HEK293 (cell line): ENCODE results near the gene EGR2.

Source experiments
- CTCF ChIA-PET: fragments of 350-600 bp; formaldehyde crosslinking; extraction: SDS; loops from one replicate; lab custom pipeline; 2021; ENCODE audit warnings: antibody characterized with exemption; lab: Yijun Ruan, JAX
- POLR2A ChIA-PET: fragments of 300-600 bp; formaldehyde crosslinking; extraction: SDS; loops from one replicate; lab custom pipeline; 2020; ENCODE audit warnings: antibody characterized with exemption, inconsistent platforms; lab: Yijun Ruan, JAX
- H3K27ac ChIP-seq: fragments of 200-500 bp; sonication (Bioruptor generic); 2 replicates; pipeline ENCODE4 v1.5.1; 2014; ENCODE audit warnings: low read depth, low read length, control low read depth, inconsistent platforms; ENCODE audit errors: extremely low read depth
- H3K36me3 ChIP-seq, 2 experiments: fragments of 200-500 bp in 1 of 2; sonication (Bioruptor generic) in 1 of 2; 1 replicate in 1 of 2; 2 replicates in 1 of 2; pipeline ENCODE4 v1.5.1; 2014 to 2017; ENCODE audit warnings: inconsistent platforms in 2 of 2, low read length in 2 of 2; ENCODE audit not compliant: control insufficient read depth in 2 of 2, insufficient read depth in 1 of 2
- H3K4me1 ChIP-seq: fragments of 200-500 bp; sonication (Bioruptor generic); 2 replicates; pipeline ENCODE4 v1.5.1; 2014; ENCODE audit warnings: mild to moderate bottlenecking, low read length, inconsistent platforms; ENCODE audit not compliant: control insufficient read depth, insufficient read depth
- H3K4me3 ChIP-seq: 2 replicates; pipeline ENCODE4 v1.5.1; 2011; ENCODE audit warnings: low read depth, mild to moderate bottlenecking, control low read depth, low read length, moderate library complexity
- H3K9me3 ChIP-seq: fragments of 200-500 bp; sonication (Bioruptor generic); 2 replicates; pipeline ENCODE4 v1.5.1; 2014; ENCODE audit warnings: low read depth, low read length, inconsistent platforms; ENCODE audit not compliant: control insufficient read depth, insufficient read depth
- GLIS2 ChIP-seq: fragments of 450-650 bp; formaldehyde crosslinking; IDR thresholded peaks from 2 replicates; pipeline ENCODE4 v1.5.1; 2016; ENCODE audit warnings: missing biosample characterization, missing genetic modification characterization
- KLF9 ChIP-seq: fragments of 450-650 bp; formaldehyde crosslinking; IDR thresholded peaks from 2 replicates; pipeline ENCODE4 v1.5.1; 2016; ENCODE audit warnings: missing biosample characterization, missing genetic modification characterization, low read depth
- RBAK ChIP-seq: fragments of 450-650 bp; formaldehyde crosslinking; IDR thresholded peaks from 2 replicates; pipeline ENCODE4 v1.5.1; 2016; ENCODE audit warnings: missing biosample characterization, missing genetic modification characterization
- YY1 ChIP-seq: fragments of 450-650 bp; formaldehyde crosslinking; IDR thresholded peaks from 2 replicates; pipeline ENCODE4 v1.5.1; 2018; ENCODE audit warnings: missing biosample characterization, missing genetic modification characterization
- ZBTB49 ChIP-seq: fragments of 450-650 bp; formaldehyde crosslinking; IDR thresholded peaks from 2 replicates; pipeline ENCODE4 v1.5.1; 2016; ENCODE audit warnings: missing biosample characterization, missing genetic modification characterization, low read depth
- ZBTB8A ChIP-seq: fragments of 450-650 bp; formaldehyde crosslinking; IDR thresholded peaks from 2 replicates; pipeline ENCODE4 v1.5.1; 2016; ENCODE audit warnings: missing biosample characterization, missing genetic modification characterization
- ZEB2 ChIP-seq: fragments of 450-650 bp; formaldehyde crosslinking; IDR thresholded peaks from 2 replicates; pipeline ENCODE4 v1.5.1; 2016; ENCODE audit warnings: missing biosample characterization, missing genetic modification characterization
- ZNF133 ChIP-seq: fragments of 450-650 bp; formaldehyde crosslinking; IDR thresholded peaks from 2 replicates; pipeline ENCODE4 v1.5.1; 2016; ENCODE audit warnings: missing biosample characterization, missing genetic modification characterization
- ZNF169 ChIP-seq: fragments of 450-650 bp; formaldehyde crosslinking; IDR thresholded peaks from 2 replicates; pipeline ENCODE4 v1.5.1; 2016; ENCODE audit warnings: missing biosample characterization, missing genetic modification characterization
- ZNF211 ChIP-seq: fragments of 450-650 bp; formaldehyde crosslinking; IDR thresholded peaks from 2 replicates; pipeline ENCODE4 v1.5.1; 2016; ENCODE audit warnings: low read depth, missing biosample characterization, missing genetic modification characterization
- ZNF37A ChIP-seq: fragments of 450-650 bp; IDR thresholded peaks from 2 replicates; pipeline ENCODE4 v1.5.1; 2018; ENCODE audit warnings: missing biosample characterization, missing genetic modification characterization
- ZNF398 ChIP-seq: fragments of 450-650 bp; formaldehyde crosslinking; IDR thresholded peaks from 2 replicates; pipeline ENCODE4 v1.5.1; 2017; ENCODE audit warnings: missing biosample characterization, missing genetic modification characterization
- ZNF560 ChIP-seq: fragments of 450-650 bp; formaldehyde crosslinking; IDR thresholded peaks from 2 replicates; pipeline ENCODE4 v1.5.1; 2017; ENCODE audit warnings: missing biosample characterization, missing genetic modification characterization, borderline replicate concordance
- ZNF621 ChIP-seq: fragments of 450-650 bp; formaldehyde crosslinking; IDR thresholded peaks from 2 replicates; pipeline ENCODE4 v1.5.1; 2017; ENCODE audit warnings: missing biosample characterization, missing genetic modification characterization
- ZNF664 ChIP-seq: fragments of 450-650 bp; formaldehyde crosslinking; IDR thresholded peaks from 2 replicates; pipeline ENCODE4 v1.5.1; 2016; ENCODE audit warnings: missing biosample characterization, missing genetic modification characterization
- ZNF776 ChIP-seq: fragments of 450-650 bp; formaldehyde crosslinking; IDR thresholded peaks from 2 replicates; pipeline ENCODE4 v1.5.0; 2017; ENCODE audit warnings: missing biosample characterization, missing genetic modification characterization, borderline replicate concordance
- ZNF792 ChIP-seq: fragments of 450-650 bp; formaldehyde crosslinking; IDR thresholded peaks from 2 replicates; pipeline ENCODE4 v1.5.1; 2016; ENCODE audit warnings: missing biosample characterization, missing genetic modification characterization
- ZNF830 ChIP-seq: fragments of 450-650 bp; IDR thresholded peaks from 2 replicates; pipeline ENCODE4 v1.5.0; 2018; ENCODE audit warnings: missing biosample characterization, missing genetic modification characterization, low read depth, mild to moderate bottlenecking, moderate library complexity
- ZNF843 ChIP-seq: fragments of 450-650 bp; formaldehyde crosslinking; IDR thresholded peaks from 2 replicates; pipeline ENCODE4 v1.5.1; 2016; ENCODE audit warnings: missing biosample characterization, missing genetic modification characterization
- TF ChIP-seq, protein P1 (sequence below): fragments of 450-650 bp; formaldehyde crosslinking; IDR thresholded peaks from 2 replicates; pipeline ENCODE4 v1.5.1; 2016; ENCODE audit warnings: missing biosample characterization, missing genetic modification characterization
- TF ChIP-seq, protein P2 (sequence below): fragments of 450-650 bp; formaldehyde crosslinking; IDR thresholded peaks from 2 replicates; pipeline ENCODE4 v1.5.1; 2016; ENCODE audit warnings: missing biosample characterization, missing genetic modification characterization

Gene EGR2

GRCh38 chr10:62779487-62780248 lies 36.5 kb downstream of the EGR2 start:
- H3K27ac ChIP-seq: no peak overlapping the region
- H3K36me3 ChIP-seq: no peaks in the 10 kb centered on the region
- no peaks in the 10 kb centered on the region for H3K4me1 ChIP-seq
- ChIA-PET POLR2A (no interaction called here), CTCF (interaction anchor here (0.6 kb wide), 1 partner anchor 21 kb away, joined by 3 read pairs; no protein-coding TSS in a partner anchor)
- TF ChIP-seq, protein P1, sequence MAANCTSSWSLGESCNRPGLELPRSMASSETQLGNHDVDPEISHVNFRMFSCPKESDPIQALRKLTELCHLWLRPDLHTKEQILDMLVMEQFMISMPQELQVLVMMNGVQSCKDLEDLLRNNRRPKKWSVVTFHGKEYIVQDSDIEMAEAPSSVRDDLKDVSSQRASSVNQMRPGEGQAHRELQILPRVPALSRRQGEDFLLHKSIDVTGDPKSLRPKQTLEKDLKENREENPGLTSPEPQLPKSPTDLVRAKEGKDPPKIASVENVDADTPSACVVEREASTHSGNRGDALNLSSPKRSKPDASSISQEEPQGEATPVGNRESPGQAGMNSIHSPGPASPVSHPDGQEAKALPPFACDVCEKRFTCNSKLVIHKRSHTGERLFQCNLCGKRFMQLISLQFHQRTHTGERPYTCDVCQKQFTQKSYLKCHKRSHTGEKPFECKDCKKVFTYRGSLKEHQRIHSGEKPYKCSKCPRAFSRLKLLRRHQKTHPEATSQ: no peak
- TF ChIP-seq ZNF830 (tag by site-specific recombination) (no peak), ZNF792 (tag by site-specific recombination) (no peak), ZNF664 (tag by site-specific recombination) (no peak), ZEB2 (tag by site-specific recombination) (no peak), ZNF169 (tag by site-specific recombination) (no peak), ZNF776 (tag by site-specific recombination) (no peak), ZNF211 (no peak), YY1 (tag by site-specific recombination) (no peak), GLIS2 (no peak), RBAK (tag by site-specific recombination) (no peak)
- H3K4me3 ChIP-seq: no peak overlapping the region
- no peaks in the 10 kb centered on the region for H3K9me3 ChIP-seq

DNA sequence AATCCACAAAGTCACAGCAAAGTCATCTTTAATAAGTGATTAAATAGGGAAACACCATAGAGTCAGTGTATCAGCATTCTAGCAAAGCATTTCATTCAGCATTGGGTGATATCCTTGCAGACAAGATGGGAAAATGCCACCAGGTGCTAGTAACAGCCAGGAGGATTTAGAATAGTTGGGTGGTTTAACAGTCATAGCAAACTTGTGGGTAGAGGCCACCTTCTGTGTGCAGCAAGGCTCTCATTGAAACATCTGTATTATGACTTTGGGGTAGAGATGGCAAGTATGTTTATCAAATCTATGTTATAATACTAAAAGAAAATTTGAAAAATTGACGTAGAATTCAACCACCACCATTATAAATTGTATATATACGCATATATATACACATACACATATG lies 38.0 kb downstream of the EGR2 start:
- no peaks in the 10 kb centered on the region for H3K36me3 ChIP-seq
- POLR2A ChIA-PET: no interaction called here
- H3K27ac ChIP-seq: no peak overlapping the region
- H3K4me1 ChIP-seq: no peaks in the 10 kb centered on the region
- no peaks in the 10 kb centered on the region for H3K9me3 ChIP-seq
- CTCF ChIA-PET: no interaction called here
- no peak overlapping the region for H3K4me3 ChIP-seq
- no peak for TF ChIP-seq ZNF843 (tag by site-specific recombination)
- no peak for TF ChIP-seq ZNF621 (tag by site-specific recombination)
- TF ChIP-seq ZNF133 (tag by site-specific recombination): no peak
- TF ChIP-seq, all 188 proteins: peak for 0

DNA sequence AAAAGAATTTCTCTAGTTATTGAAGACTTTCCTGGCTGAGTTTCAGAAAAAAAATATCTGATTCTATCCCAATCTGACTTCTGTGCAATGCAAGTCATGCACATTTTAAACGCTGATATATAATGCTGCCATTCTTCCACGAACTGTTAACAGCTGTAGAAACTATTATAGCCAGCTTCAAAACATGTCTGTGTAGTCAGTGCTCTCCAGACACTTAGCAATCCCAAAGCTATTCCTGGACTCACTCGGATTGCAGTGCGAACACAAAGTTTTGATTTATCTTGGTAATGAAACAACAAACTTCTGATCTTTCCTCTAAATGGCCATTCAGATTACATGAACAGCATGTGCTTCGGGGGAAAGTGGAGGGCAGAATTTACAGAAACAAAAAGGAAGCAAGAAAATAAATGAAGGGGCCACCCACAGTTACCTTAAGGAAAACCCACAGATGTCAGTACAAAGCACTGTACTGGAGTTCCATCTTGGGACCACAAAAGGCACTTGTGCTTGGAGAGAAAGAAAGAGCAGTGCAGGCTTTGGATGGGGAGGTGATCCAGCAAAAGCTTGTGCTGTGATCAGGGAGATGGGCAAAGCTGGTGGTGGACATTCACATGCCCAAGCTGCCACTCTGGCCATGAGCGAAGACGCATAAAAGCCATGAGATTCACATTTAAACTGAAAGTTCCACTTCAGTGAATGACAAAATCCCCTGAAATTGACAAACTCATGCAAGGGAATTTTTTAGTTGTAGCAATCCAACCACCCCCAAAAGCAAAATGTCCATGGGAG lies 43.8 kb downstream of the EGR2 start:
- TF ChIP-seq ZNF560 (tag by site-specific recombination): no peak
- no peak for TF ChIP-seq KLF9 (tag by site-specific recombination)
- no peak for TF ChIP-seq ZNF37A
- no peak for TF ChIP-seq ZNF398 (tag by site-specific recombination)
- TF ChIP-seq, protein P2, sequence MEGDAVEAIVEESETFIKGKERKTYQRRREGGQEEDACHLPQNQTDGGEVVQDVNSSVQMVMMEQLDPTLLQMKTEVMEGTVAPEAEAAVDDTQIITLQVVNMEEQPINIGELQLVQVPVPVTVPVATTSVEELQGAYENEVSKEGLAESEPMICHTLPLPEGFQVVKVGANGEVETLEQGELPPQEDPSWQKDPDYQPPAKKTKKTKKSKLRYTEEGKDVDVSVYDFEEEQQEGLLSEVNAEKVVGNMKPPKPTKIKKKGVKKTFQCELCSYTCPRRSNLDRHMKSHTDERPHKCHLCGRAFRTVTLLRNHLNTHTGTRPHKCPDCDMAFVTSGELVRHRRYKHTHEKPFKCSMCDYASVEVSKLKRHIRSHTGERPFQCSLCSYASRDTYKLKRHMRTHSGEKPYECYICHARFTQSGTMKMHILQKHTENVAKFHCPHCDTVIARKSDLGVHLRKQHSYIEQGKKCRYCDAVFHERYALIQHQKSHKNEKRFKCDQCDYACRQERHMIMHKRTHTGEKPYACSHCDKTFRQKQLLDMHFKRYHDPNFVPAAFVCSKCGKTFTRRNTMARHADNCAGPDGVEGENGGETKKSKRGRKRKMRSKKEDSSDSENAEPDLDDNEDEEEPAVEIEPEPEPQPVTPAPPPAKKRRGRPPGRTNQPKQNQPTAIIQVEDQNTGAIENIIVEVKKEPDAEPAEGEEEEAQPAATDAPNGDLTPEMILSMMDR (tag by site-specific recombination): no peak
- no peak for TF ChIP-seq ZBTB8A (tag by site-specific recombination)
- TF ChIP-seq ZBTB49: no peak
- Histone ChIP-seq H3K9me3 (no peaks in the 10 kb centered on the region), H3K27ac (no peak overlapping the region), H3K4me1 (no peaks in the 10 kb centered on the region), H3K4me3 (no peak overlapping the region), H3K36me3 (no peaks in the 10 kb centered on the region)
- CTCF ChIA-PET: interaction anchor here (0.6 to 1.4 kb wide), 2 partner anchors 154 to 179 kb away, joined by 3 read pairs; no protein-coding TSS in a partner anchor
- POLR2A ChIA-PET: no interaction called here
